Mucosa of rectum (tissue), 2 donors: Measurements from ENCODE around the gene PARD3.

ENCODE experiments used
- H3K27ac ChIP-seq, 2 donors: one replicate each; pipeline ENCODE4 v1.7.0; 2013; ENCODE audit warnings: inconsistent platforms in 2 of 2, low read depth in 2 of 2, low read length in 2 of 2
- H3K27me3 ChIP-seq, 2 donors: one replicate each; pipeline ENCODE4 v1.7.0; 2013; ENCODE audit warnings: low read length in 2 of 2; ENCODE audit not compliant: control insufficient read depth in 2 of 2, insufficient read depth in 2 of 2
- H3K36me3 ChIP-seq, 2 donors: one replicate each; pipeline ENCODE4 v1.7.0; 2013; ENCODE audit warnings: low read length in 2 of 2; ENCODE audit not compliant: control insufficient read depth in 2 of 2, insufficient read depth in 2 of 2
- H3K4me1 ChIP-seq, 2 donors: one replicate each; pipeline ENCODE4 v1.7.0; 2013; ENCODE audit warnings: low read length in 2 of 2, mild to moderate bottlenecking in 1 of 2; ENCODE audit not compliant: control insufficient read depth in 2 of 2, insufficient read depth in 2 of 2
- H3K4me3 ChIP-seq, 2 donors: one replicate each; pipeline ENCODE4 v1.7.0; 2013; ENCODE audit warnings: low read length in 2 of 2
- H3K9ac ChIP-seq, 2 donors: one replicate each; pipeline ENCODE4 v1.7.0; 2013; ENCODE audit warnings: low read length in 2 of 2, low read depth in 1 of 2, mild to moderate bottlenecking in 1 of 2
- H3K9me3 ChIP-seq, 2 donors: one replicate each; pipeline ENCODE4 v1.7.0; 2013; ENCODE audit warnings: low read length in 2 of 2; ENCODE audit not compliant: control insufficient read depth in 2 of 2
- donor health status: healthy.
- donor health status: Normal muscosa, but diverticular disease.

The PARD3 gene

DNA sequence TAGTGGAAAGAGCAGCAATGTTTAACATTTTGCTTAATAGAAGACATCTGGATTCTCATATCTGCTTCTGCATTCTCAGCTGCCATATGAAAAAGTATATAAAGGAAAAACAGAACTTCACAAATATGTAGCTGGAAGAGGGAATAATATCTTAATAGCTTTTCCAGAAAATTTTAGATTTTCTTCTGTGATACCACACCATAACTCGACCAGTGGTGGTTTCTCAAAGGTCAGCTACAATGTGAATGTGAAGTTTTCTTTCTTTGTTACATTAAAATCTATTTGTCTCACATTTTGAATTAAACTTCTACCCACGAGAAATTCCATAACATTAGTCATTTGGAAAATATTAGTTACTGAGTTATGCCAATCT is 339.8 kb downstream of the PARD3 start:
- peaks cover 8 to 14% of the 10 kb centered on the region in 2 donors for H3K4me1 ChIP-seq
- H3K27ac ChIP-seq: no peak overlapping the region
- no peaks in the 10 kb centered on the region for H3K27me3 ChIP-seq
- H3K4me3 ChIP-seq: no peak overlapping the region
- no peak overlapping the region for H3K9ac ChIP-seq
- H3K9me3 ChIP-seq: no peaks in the 10 kb centered on the region
- H3K36me3 ChIP-seq: no peaks in the 10 kb centered on the region

DNA sequence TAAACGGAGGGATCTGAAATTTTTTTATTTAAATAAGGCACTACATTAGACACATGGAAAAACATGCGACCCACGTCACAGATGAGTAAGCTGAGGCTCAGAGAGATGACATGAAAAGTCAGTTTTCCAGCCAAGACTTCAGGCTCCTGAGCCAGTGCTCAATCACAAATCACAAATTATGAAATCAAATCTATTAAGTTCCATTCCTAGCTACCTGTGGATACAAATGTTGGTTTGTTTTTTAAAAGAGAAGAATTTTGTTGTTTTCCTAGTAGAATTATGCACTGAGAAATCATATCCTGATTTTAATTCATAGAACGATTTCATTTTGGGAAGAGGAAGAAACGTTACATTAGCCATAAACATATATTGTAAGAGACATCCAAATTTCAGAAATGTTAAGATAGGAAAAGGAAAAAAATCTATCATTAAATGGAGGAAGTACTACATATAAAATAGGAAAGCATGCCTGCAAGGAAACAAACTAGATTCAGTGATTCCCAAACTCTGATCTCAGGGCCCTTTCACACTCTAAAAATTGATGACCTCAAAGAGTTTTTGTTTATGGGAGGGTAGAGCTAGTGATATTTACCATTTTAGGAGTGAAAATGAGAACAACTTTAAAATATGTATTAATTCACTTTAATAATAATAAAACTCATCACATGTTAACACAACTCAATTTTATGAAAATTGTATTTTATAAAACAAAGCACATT is 340.4 kb downstream of the PARD3 start:
- Histone ChIP-seq H3K4me3 (no peak overlapping the region), H3K4me1 (peaks cover 4 to 8% of the 10 kb centered on the region in 2 donors), H3K9ac (no peak overlapping the region), H3K27me3 (no peaks in the 10 kb centered on the region), H3K9me3 (no peaks in the 10 kb centered on the region), H3K36me3 (no peaks in the 10 kb centered on the region), H3K27ac (no peak overlapping the region)

DNA sequence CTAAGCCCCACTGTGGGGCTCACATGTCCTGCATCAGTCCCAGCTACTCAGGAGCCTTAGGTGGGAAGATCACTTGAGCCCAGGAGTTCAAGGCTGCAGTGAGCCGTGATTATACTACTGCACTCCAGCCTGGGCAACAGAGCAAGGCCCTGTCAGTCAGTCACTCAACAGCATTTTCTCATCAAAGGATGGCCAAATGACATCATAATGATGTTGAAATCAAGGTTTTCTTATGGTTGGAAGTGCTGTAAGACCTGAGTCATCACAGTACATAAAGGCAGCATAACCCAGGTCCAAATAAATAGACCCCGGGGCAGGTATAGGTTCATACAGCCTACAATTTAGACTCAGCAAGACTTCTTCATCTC is 341.1 kb downstream of the PARD3 start:
- Histone ChIP-seq H3K27me3 (no peaks in the 10 kb centered on the region), H3K36me3 (no peaks in the 10 kb centered on the region), H3K4me1 (peaks cover 2 to 8% of the 10 kb centered on the region in 2 donors), H3K9ac (no peak overlapping the region), H3K4me3 (no peak overlapping the region), H3K27ac (no peak overlapping the region), H3K9me3 (no peaks in the 10 kb centered on the region)

DNA sequence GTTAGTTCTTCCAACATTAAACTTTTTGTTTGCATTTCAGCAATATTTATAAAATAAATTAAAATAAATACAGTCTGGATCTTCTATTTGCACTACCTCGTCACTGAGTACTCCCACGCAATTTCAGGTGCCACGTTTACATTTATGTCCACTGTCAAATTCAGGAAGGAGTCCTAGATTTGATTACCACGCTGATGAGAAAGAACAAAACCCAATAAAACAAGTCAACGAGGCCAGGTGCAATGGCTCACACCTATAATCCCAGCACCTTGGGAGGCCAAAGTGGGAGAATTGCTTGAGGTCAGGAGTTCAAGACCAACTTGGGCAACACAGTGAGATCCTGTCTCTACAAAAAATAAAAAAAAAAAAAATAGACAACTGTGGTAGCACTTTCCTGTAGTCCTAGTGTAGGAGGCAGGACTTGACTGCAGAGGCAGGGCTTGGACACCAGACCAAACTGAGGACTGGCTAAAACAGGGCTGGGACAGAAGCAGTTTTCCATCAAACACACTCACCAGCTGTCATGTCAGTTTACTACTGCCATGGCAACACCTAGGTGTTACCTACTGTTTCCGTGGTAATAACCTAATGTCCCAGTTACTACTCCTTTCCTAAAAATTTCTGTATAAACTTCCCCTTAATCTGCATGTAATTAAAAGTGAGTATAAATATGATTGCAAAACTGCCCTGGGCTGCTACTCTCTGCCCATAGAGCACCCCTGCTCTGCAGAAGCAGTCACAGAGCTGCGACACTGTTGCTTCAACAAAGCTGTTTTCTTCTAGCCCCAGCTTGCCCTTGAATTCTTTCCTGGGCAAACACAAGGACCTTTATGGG is 341.7 kb downstream of the PARD3 start:
- Histone ChIP-seq H3K9me3 (no peaks in the 10 kb centered on the region), H3K36me3 (no peaks in the 10 kb centered on the region), H3K27ac (no peak overlapping the region), H3K27me3 (no peaks in the 10 kb centered on the region), H3K9ac (no peak overlapping the region), H3K4me3 (no peak overlapping the region), H3K4me1 (peaks cover 2 to 8% of the 10 kb centered on the region in 2 donors)

DNA sequence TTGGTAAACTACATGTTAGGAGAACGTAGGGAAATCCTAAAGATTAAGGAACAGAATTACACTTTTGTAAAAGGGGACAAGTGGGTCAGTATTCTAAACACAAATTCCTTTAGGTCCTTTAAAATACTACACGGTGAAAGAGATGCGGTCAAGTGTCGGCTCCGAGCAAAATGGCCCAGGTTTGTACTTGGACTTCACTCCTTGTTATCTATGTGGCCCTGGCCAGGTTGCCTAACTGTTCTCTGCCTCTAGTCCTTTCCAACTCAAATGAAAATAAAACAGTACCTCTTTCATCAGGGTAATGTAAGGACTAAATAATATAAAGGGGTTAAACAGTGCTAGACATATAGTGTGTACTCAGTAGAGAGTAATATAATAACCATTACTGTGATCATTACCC is 344.8 kb downstream of the PARD3 start:
- peaks cover 0 to 4% of the 10 kb centered on the region in 2 donors for H3K4me1 ChIP-seq
- no peaks in the 10 kb centered on the region for H3K36me3 ChIP-seq
- H3K27me3 ChIP-seq: no peaks in the 10 kb centered on the region
- no peaks in the 10 kb centered on the region for H3K9me3 ChIP-seq
- no peak overlapping the region for H3K9ac ChIP-seq
- no peak overlapping the region for H3K4me3 ChIP-seq
- H3K27ac ChIP-seq: no peak overlapping the region

DNA sequence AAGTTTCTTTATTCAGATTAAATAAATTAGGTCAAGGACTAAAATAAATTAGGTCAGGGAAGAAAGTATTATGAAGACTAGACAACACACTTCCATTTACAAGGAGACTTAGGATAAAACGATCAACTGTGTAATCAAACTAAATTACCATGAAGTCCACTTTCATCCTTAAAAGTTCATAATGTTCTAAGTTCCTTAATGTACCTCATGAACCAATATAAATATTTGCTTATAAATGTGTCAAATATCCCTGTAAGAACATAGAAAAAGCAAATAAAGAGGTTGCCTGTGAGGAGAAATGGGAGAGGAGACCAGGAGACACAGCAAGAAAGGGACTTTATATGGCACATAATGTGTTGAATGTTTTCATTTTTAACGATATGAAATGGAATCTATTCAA is 345.6 kb downstream of the PARD3 start:
- Histone ChIP-seq H3K9ac (no peak overlapping the region), H3K27ac (no peak overlapping the region), H3K27me3 (no peaks in the 10 kb centered on the region), H3K4me1 (peaks cover 0 to 4% of the 10 kb centered on the region in 2 donors), H3K36me3 (no peaks in the 10 kb centered on the region), H3K4me3 (no peak overlapping the region), H3K9me3 (no peaks in the 10 kb centered on the region)

DNA sequence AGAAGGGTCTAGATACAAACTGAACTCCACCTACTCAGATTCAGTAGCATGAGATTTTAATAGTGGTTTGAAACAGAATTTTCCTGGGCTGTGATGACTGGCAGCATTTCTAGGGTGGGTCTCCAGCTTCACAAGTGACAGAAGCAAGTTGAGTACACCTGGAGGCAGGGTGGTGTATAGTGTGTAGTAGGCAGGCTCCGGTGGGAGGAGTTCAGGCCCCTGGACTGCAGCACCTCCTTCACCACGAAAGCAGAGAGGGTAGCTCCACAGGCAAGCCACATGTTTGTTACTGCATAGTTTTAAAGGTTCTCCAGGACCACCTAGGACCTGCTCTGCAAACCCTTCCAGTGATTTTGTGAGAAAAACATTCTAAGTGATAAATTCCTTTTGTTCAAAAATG is 347.2 kb downstream of the PARD3 start:
- no peak overlapping the region for H3K4me3 ChIP-seq
- no peaks in the 10 kb centered on the region for H3K27me3 ChIP-seq
- no peaks in the 10 kb centered on the region for H3K4me1 ChIP-seq
- no peaks in the 10 kb centered on the region for H3K9me3 ChIP-seq
- no peaks in the 10 kb centered on the region for H3K36me3 ChIP-seq
- H3K27ac ChIP-seq: no peak overlapping the region
- no peak overlapping the region for H3K9ac ChIP-seq

DNA sequence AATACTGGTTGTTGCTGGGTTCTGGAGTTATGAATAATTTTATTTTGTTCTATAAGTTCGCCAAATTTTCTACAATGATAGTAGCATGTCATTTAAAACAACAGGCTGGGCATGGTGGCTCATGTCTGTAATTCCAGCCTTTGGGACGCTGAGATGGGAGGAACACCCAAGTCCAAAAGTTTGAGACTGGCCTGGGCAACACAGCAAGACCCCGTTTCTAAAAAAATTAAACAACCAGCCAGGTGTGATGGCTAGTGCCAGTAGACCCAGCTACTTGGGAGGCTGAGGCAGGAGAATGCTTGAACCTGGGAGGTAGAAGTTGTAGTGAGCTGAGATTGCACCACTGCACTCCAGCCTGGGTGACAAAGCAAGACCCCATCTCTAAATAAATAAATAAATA is 347.7 kb downstream of the PARD3 start:
- no peaks in the 10 kb centered on the region for H3K9me3 ChIP-seq
- H3K36me3 ChIP-seq: no peaks in the 10 kb centered on the region
- H3K27ac ChIP-seq: no peak overlapping the region
- H3K4me3 ChIP-seq: no peak overlapping the region
- H3K27me3 ChIP-seq: no peaks in the 10 kb centered on the region
- no peak overlapping the region for H3K9ac ChIP-seq
- H3K4me1 ChIP-seq: no peaks in the 10 kb centered on the region

DNA sequence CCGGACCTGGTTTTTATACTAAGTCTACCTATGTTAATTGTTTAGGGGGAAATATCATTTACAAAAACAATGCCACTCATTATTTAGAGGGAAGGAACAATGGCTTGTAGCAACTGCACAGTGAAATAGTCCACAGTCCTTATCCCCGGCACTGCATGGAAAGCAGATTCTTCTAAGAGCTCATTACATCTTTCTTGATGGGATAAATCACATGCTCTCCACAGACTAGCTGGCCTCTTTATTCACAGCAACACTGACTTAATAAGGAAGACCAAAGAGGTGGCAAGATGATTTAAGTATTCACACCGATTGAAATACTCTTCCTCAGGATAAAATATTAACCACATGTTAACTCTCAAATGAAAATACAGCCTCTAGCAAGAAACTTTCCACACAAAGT is 349.4 kb downstream of the PARD3 start:
- Histone ChIP-seq H3K9ac (no peak overlapping the region), H3K36me3 (no peaks in the 10 kb centered on the region), H3K9me3 (no peaks in the 10 kb centered on the region), H3K4me3 (no peak overlapping the region), H3K27ac (no peak overlapping the region), H3K4me1 (no peaks in the 10 kb centered on the region), H3K27me3 (no peaks in the 10 kb centered on the region)

DNA sequence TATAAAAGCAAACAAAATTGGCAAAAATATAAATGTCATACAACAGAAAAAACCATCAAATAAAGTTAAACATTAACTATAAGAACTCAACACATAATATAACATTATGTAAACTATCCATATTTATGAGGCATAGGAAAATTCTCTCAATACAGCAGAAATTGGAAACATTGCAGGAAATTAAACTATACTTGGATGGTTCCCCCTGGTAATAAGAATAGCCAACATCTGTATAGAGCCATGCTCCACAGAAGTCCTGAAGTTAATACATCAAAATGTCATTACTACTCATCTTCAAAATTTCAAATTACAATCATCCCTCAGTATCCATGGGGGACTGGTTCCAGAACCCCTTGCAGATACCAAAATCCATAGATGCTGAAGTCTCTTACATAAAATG is 350.5 kb downstream of the PARD3 start:
- H3K36me3 ChIP-seq: no peaks in the 10 kb centered on the region
- H3K27me3 ChIP-seq: no peaks in the 10 kb centered on the region
- no peak overlapping the region for H3K27ac ChIP-seq
- no peak overlapping the region for H3K9ac ChIP-seq
- H3K9me3 ChIP-seq: no peaks in the 10 kb centered on the region
- no peaks in the 10 kb centered on the region for H3K4me1 ChIP-seq
- no peak overlapping the region for H3K4me3 ChIP-seq
